CD8-positive, alpha-beta memory T cell (primary cell): ENCODE data around the gene S1PR3. TPM values are rescaled to one million over a fixed set of nuclear protein-coding genes. Genes with fewer than 3 reads are reported as not detected.

Experiments used
- CTCF ChIA-PET: fragments of 350-600 bp; sonication (Branson Sonifier 250); formaldehyde crosslinking; loops from one replicate; lab custom pipeline; 2021; ENCODE audit warnings: antibody characterized with exemption; lab: Charles Lee
- POLR2A ChIA-PET: fragments of 350-600 bp; sonication (Branson Sonifier 250); formaldehyde crosslinking; loops from one replicate; lab custom pipeline; 2021; ENCODE audit warnings: antibody characterized with exemption; lab: Charles Lee
- DNase-seq, 5 donors: peaks; one replicate each; pipeline versions ENCODE4 v3.0.0 to v3.0.0-alpha.2; 2020 to 2022; ENCODE audit warnings: mixed read lengths in 1 of 5
- H3K27ac ChIP-seq: one replicate; pipeline ENCODE4 v1.7.0; 2013; ENCODE audit warnings: low read depth, mild to moderate bottlenecking, low read length, moderate library complexity
- H3K27me3 ChIP-seq: 2 replicates; pipeline ENCODE4 v1.7.0; 2013; ENCODE audit warnings: low read length, mild to moderate bottlenecking; ENCODE audit not compliant: insufficient read depth, poor library complexity, severe bottlenecking
- H3K36me3 ChIP-seq: 2 replicates; pipeline ENCODE4 v1.7.0; 2013; ENCODE audit warnings: mild to moderate bottlenecking, low read length, moderate library complexity; ENCODE audit not compliant: insufficient read depth
- H3K4me1 ChIP-seq: 2 replicates; pipeline ENCODE4 v1.7.0; 2013; ENCODE audit warnings: mild to moderate bottlenecking, low read length, moderate library complexity; ENCODE audit not compliant: insufficient read depth
- H3K4me3 ChIP-seq: 2 replicates; pipeline ENCODE4 v1.7.0; 2013; ENCODE audit warnings: mild to moderate bottlenecking, low read length
- H3K9me3 ChIP-seq: 2 replicates; pipeline ENCODE4 v1.7.0; 2013; ENCODE audit warnings: mild to moderate bottlenecking, low read length
- H3K27ac Mint-ChIP-seq, 8 donors: one replicate each; pipeline ENCODE4 v1.8.0; 2020 to 2021; ENCODE audit warnings: mixed read lengths in 8 of 8, mild to moderate bottlenecking in 6 of 8, inconsistent platforms in 3 of 8, moderate library complexity in 3 of 8
- H3K27me3 Mint-ChIP-seq, 2 donors: one replicate each; pipeline ENCODE4 v1.8.0; 2020 to 2021; ENCODE audit warnings: mixed read lengths in 2 of 2, mild to moderate bottlenecking in 1 of 2, moderate library complexity in 1 of 2
- H3K36me3 Mint-ChIP-seq, 3 donors: one replicate each; pipeline ENCODE4 v1.8.0; 2020 to 2021; ENCODE audit warnings: mixed read lengths in 3 of 3, inconsistent platforms in 1 of 3, mild to moderate bottlenecking in 1 of 3
- H3K4me1 Mint-ChIP-seq, 3 donors: one replicate each; pipeline ENCODE4 v1.8.0; 2020 to 2021; ENCODE audit warnings: mixed read lengths in 3 of 3, inconsistent platforms in 1 of 3, mild to moderate bottlenecking in 1 of 3
- H3K4me3 Mint-ChIP-seq, 7 donors: one replicate each; pipeline ENCODE4 v1.8.0; 2020 to 2021; ENCODE audit warnings: mixed read lengths in 7 of 7, mild to moderate bottlenecking in 6 of 7, moderate library complexity in 4 of 7, inconsistent platforms in 2 of 7
- H3K9me3 Mint-ChIP-seq, 5 donors: one replicate each; pipeline ENCODE4 v1.8.0; 2020 to 2022; ENCODE audit warnings: mixed read lengths in 5 of 5, mild to moderate bottlenecking in 3 of 5, moderate library complexity in 2 of 5, inconsistent platforms in 1 of 5
- polyA plus RNA-seq: library from polyadenylated mRNA; unstranded; fragments of 300-500 nt; fragmentation: Illumina TruSeq; gene quantifications from one replicate; pipeline ENCODE4 v1.2.3, GENCODE V29; 2021
- total RNA-seq, 2 experiments: library from RNA; stranded (reverse); gene quantifications; one replicate each; pipeline ENCODE4 v1.2.3, GENCODE V29; 2021

S1PR3 gene
- total and polyA plus RNA-seq, 3 experiments from 2014 or later: 0.80 to 0.90 TPM; not detected in 1

- H3K4me3 Mint-ChIP-seq: no peak overlapping the region
- Histone ChIP-seq H3K4me1 (no peaks in the 10 kb centered on the region), H3K27me3 (no peaks in the 10 kb centered on the region), H3K36me3 (no peaks in the 10 kb centered on the region), H3K4me3 (no peak overlapping the region), H3K27ac (no peak overlapping the region), H3K9me3 (no peaks in the 10 kb centered on the region)
- DNase-seq: no peak
- no peaks in the 10 kb centered on the region for H3K36me3 Mint-ChIP-seq
- peaks cover 3 to 14% of the 10 kb centered on the region in 2 donors for H3K27me3 Mint-ChIP-seq
- ChIA-PET CTCF (no interaction called here), POLR2A (no interaction called here)
- H3K9me3 Mint-ChIP-seq: no peaks in the 10 kb centered on the region
- H3K27ac Mint-ChIP-seq: no peak overlapping the region
- no peaks in the 10 kb centered on the region for H3K4me1 Mint-ChIP-seq
Measured at GRCh38 chr9:88980740-88981203, 10.5 kb upstream of the S1PR3 start.

GRCh38 chr9:88983865-88984542 is 7.3 kb upstream of the S1PR3 start:
- ChIA-PET CTCF (no interaction called here), POLR2A (no interaction called here)
- H3K4me3 ChIP-seq: no peak overlapping the region
- H3K27me3 ChIP-seq: no peaks in the 10 kb centered on the region
- no peaks in the 10 kb centered on the region for H3K36me3 ChIP-seq
- no peaks in the 10 kb centered on the region for H3K9me3 ChIP-seq
- no peak for DNase-seq
- H3K27me3 Mint-ChIP-seq: peaks cover 9 to 17% of the 10 kb centered on the region in 2 donors
- H3K4me1 Mint-ChIP-seq: peaks cover under 1 to 4% (median 2%) of the 10 kb centered on the region in 3 donors
- no peaks in the 10 kb centered on the region for H3K36me3 Mint-ChIP-seq
- H3K4me1 ChIP-seq: peaks cover under 1% of the 10 kb centered on the region
- H3K4me3 Mint-ChIP-seq: no peak overlapping the region
- no peak overlapping the region for H3K27ac ChIP-seq
- H3K9me3 Mint-ChIP-seq: no peaks in the 10 kb centered on the region
- no peak overlapping the region for H3K27ac Mint-ChIP-seq

- DNase-seq: no peak
- POLR2A ChIA-PET: no interaction called here
- Mint-ChIP-seq H3K4me3 (no peak overlapping the region), H3K9me3 (no peaks in the 10 kb centered on the region), H3K27me3 (peaks cover 13 to 22% of the 10 kb centered on the region in 2 donors), H3K27ac (no peak overlapping the region), H3K4me1 (peaks cover 4 to 9% (median 7%) of the 10 kb centered on the region in 3 donors), H3K36me3 (no peaks in the 10 kb centered on the region)
- Histone ChIP-seq H3K9me3 (no peaks in the 10 kb centered on the region), H3K27me3 (no peaks in the 10 kb centered on the region), H3K27ac (no peak overlapping the region), H3K4me1 (peaks cover 6% of the 10 kb centered on the region), H3K4me3 (no peak overlapping the region), H3K36me3 (no peaks in the 10 kb centered on the region)
- CTCF ChIA-PET: no interaction called here
Measured at GRCh38 chr9:88984543-88984883, 6.8 kb upstream of the S1PR3 start.

GRCh38 chr9:88985616-88986015 is 5.7 kb upstream of the S1PR3 start:
- Histone ChIP-seq H3K4me3 (no peak overlapping the region), H3K4me1 (peaks cover 8% of the 10 kb centered on the region), H3K27me3 (no peaks in the 10 kb centered on the region), H3K36me3 (no peaks in the 10 kb centered on the region), H3K9me3 (no peaks in the 10 kb centered on the region), H3K27ac (no peak overlapping the region)
- H3K36me3 Mint-ChIP-seq: no peaks in the 10 kb centered on the region
- no peak overlapping the region for H3K27ac Mint-ChIP-seq
- peaks cover 14 to 33% of the 10 kb centered on the region in 2 donors for H3K27me3 Mint-ChIP-seq
- ChIA-PET CTCF (no interaction called here), POLR2A (no interaction called here)
- no peaks in the 10 kb centered on the region for H3K9me3 Mint-ChIP-seq
- peaks cover 4 to 14% (median 13%) of the 10 kb centered on the region in 3 donors for H3K4me1 Mint-ChIP-seq
- no peak overlapping the region for H3K4me3 Mint-ChIP-seq
- DNase-seq: no peak

- no peak for DNase-seq
- Histone ChIP-seq H3K4me1 (peaks cover 9% of the 10 kb centered on the region), H3K27me3 (no peaks in the 10 kb centered on the region), H3K9me3 (no peaks in the 10 kb centered on the region), H3K36me3 (no peaks in the 10 kb centered on the region), H3K4me3 (no peak overlapping the region), H3K27ac (no peak overlapping the region)
- Mint-ChIP-seq H3K27ac (no peak overlapping the region), H3K36me3 (no peaks in the 10 kb centered on the region), H3K9me3 (no peaks in the 10 kb centered on the region), H3K4me1 (peaks cover 4 to 18% (median 14%) of the 10 kb centered on the region in 3 donors), H3K27me3 (peaks cover 15 to 36% of the 10 kb centered on the region in 2 donors), H3K4me3 (no peak overlapping the region)
- ChIA-PET POLR2A (no interaction called here), CTCF (no interaction called here)
Measured at GRCh38 chr9:88986776-88987175, 4.5 kb upstream of the S1PR3 start.

- Histone ChIP-seq H3K27me3 (peaks cover 3% of the 10 kb centered on the region), H3K9me3 (no peaks in the 10 kb centered on the region), H3K4me3 (no peak overlapping the region), H3K4me1 (peaks cover 13% of the 10 kb centered on the region), H3K27ac (no peak overlapping the region), H3K36me3 (no peaks in the 10 kb centered on the region)
- peaks cover 21 to 45% of the 10 kb centered on the region in 2 donors for H3K27me3 Mint-ChIP-seq
- DNase-seq: no peak
- ChIA-PET CTCF (no interaction called here), POLR2A (no interaction called here)
- peaks cover 4 to 23% (median 22%) of the 10 kb centered on the region in 3 donors for H3K4me1 Mint-ChIP-seq
- no peak overlapping the region for H3K27ac Mint-ChIP-seq
- H3K4me3 Mint-ChIP-seq: no peak overlapping the region
- no peaks in the 10 kb centered on the region for H3K36me3 Mint-ChIP-seq
- no peaks in the 10 kb centered on the region for H3K9me3 Mint-ChIP-seq
Measured at GRCh38 chr9:88987661-88988060, 3.6 kb upstream of the S1PR3 start.

- Histone ChIP-seq H3K4me1 (peaks cover 13% of the 10 kb centered on the region), H3K27ac (no peak overlapping the region), H3K4me3 (no peak overlapping the region), H3K9me3 (no peaks in the 10 kb centered on the region), H3K27me3 (peaks cover 6% of the 10 kb centered on the region), H3K36me3 (no peaks in the 10 kb centered on the region)
- Mint-ChIP-seq H3K36me3 (no peaks in the 10 kb centered on the region), H3K4me1 (peaks cover 4 to 26% (median 23%) of the 10 kb centered on the region in 3 donors), H3K4me3 (peak overlapping the region in 3 of 7 donors; percentile 8 to 25 (median 8)), H3K27ac (peak overlapping the region in 2 of 8 donors; percentile 7 to 77), H3K9me3 (no peaks in the 10 kb centered on the region), H3K27me3 (peaks cover 24 to 57% of the 10 kb centered on the region in 2 donors)
- no peak for DNase-seq
- CTCF ChIA-PET: no interaction called here
- POLR2A ChIA-PET: interaction anchor here (0.8 kb wide), 1 partner anchor 513 kb away, joined by 3 read pairs; no protein-coding TSS in a partner anchor
Measured at GRCh38 chr9:88988796-88989641, 2.2 kb upstream of the S1PR3 start.
